Uterus (tissue), 2 donors: ENCODE measurements around the gene SLC5A8.

Experiments used
- POLR2A ChIP-seq, 2 donors: fragments of 450-650 bp; IDR thresholded peaks; one replicate each; pipeline ENCODE4 v1.6.1; 2016; ENCODE audit warnings: antibody characterized with exemption in 2 of 2, mild to moderate bottlenecking in 1 of 2, moderate library complexity in 1 of 2
- TF ChIP-seq, protein P1 (sequence below), 4 experiments: fragments of 200-600 bp in 2 of 4; fragments of 450-650 bp in 2 of 4; sonication (generic) in 2 of 4; IDR thresholded peaks; one replicate each; pipeline ENCODE4 v1.5.1; 2016 to 2019; ENCODE audit warnings: antibody characterized with exemption in 4 of 4, mild to moderate bottlenecking in 2 of 4, moderate library complexity in 1 of 4

DNA sequence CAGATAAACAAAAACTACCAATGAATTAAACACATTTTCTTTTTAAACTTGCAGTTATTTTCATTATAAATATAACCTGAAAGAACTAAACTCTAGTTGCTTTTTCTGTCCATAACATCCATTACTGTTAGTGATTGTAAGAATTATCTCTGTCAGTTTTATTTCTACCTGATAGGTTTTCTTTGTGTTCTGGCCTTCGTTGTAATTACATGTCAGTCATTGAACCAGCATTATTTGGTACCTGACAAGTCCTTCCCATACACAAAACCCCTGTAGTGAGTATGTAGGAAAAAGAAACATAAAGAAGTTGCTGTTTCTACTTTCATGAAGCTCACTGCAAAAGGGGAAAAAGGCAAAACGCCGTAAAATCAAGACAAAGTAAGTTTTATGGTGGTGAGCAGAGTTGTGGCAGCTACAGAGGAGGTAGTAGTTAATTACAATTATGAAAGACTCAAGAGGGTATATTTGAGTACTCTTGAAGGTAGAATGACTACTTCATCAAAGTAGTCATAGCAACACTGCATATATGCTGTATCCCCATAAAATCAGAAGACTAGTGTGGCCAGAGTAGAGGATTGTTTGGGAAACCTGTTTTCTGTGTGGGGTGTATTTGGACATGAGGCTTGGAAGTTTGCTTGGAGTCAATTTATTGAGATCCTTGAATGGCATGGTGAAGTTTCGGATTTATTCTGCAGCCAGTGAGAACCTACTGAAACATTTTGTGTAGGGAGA lies 102.8 kb downstream of the SLC5A8 start:
- TF ChIP-seq POLR2A (IDR thresholded peaks at IDR 0.05) = no peak
- TF ChIP-seq, protein P1, sequence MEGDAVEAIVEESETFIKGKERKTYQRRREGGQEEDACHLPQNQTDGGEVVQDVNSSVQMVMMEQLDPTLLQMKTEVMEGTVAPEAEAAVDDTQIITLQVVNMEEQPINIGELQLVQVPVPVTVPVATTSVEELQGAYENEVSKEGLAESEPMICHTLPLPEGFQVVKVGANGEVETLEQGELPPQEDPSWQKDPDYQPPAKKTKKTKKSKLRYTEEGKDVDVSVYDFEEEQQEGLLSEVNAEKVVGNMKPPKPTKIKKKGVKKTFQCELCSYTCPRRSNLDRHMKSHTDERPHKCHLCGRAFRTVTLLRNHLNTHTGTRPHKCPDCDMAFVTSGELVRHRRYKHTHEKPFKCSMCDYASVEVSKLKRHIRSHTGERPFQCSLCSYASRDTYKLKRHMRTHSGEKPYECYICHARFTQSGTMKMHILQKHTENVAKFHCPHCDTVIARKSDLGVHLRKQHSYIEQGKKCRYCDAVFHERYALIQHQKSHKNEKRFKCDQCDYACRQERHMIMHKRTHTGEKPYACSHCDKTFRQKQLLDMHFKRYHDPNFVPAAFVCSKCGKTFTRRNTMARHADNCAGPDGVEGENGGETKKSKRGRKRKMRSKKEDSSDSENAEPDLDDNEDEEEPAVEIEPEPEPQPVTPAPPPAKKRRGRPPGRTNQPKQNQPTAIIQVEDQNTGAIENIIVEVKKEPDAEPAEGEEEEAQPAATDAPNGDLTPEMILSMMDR (IDR thresholded peaks at IDR 0.05) = no peak
